K562 (cell line): ENCODE measurements around the gene KIF25. TPM values are rescaled to one million over a fixed set of nuclear protein-coding genes. Genes with fewer than 3 reads are reported as not detected.

Experiments
- ATAC-seq: fragments of 200-7000 bp; cut with Tn5 transposase; 3 replicates; pipeline ENCODE4 v1.9.1; 2020; ENCODE audit warnings: moderate library complexity
- BruUV-seq: library from RNA; stranded (reverse); fragments of 400-500 nt; replicated peaks from 2 replicates; lab custom pipeline; 2021; lab: Mats Ljungman, UMichigan
- CTCF ChIA-PET: fragments of 300-600 bp; formaldehyde crosslinking; extraction: SDS; loops from one replicate; lab custom pipeline; 2021; ENCODE audit warnings: low intra/inter-chr PET ratio; lab: Yijun Ruan, JAX
- POLR2A ChIA-PET: fragments of 300-600, 350-650 bp; sonication (Branson Sonifier 250); formaldehyde crosslinking; extraction: SDS; loops from one replicate; lab custom pipeline; 2021; ENCODE audit warnings: antibody characterized with exemption, inconsistent platforms; lab: Yijun Ruan, JAX
- DNase-seq, 4 experiments: peaks; one replicate each; pipeline versions ENCODE4 v3.0.0 to v3.0.0-alpha.2; 2011 to 2018; ENCODE audit warnings: low spot score in 3 of 4, mixed read lengths in 3 of 4; ENCODE audit errors: extremely low read depth in 1 of 4
- FAIRE-seq: peaks from 2 replicates; lab custom pipeline; 2011; peaks lifted over from hg19 to GRCh38; lab: Jason Lieb, UNC
- H2AFZ ChIP-seq: 2 replicates; pipeline ENCODE4 v1.6.0; 2011; ENCODE audit warnings: low read depth, low read length, control low read depth, inconsistent platforms
- H3K27ac ChIP-seq: fragments of 200-600 bp; 3 replicates; pipeline ENCODE4 v1.8.0; 2011; ENCODE audit warnings: low read depth, mild to moderate bottlenecking, control low read depth, inconsistent platforms, low read length, moderate library complexity, mixed read lengths; ENCODE audit errors: extremely low read depth
- H3K27me3 ChIP-seq, 2 experiments: fragments of 300-600 bp in 1 of 2; 2 replicates in 1 of 2; 3 replicates in 1 of 2; pipeline versions ENCODE4 v1.6.0 to v1.8.0; 2011; ENCODE audit warnings: inconsistent platforms in 2 of 2, low read length in 2 of 2, mild to moderate bottlenecking in 1 of 2, mixed read lengths in 1 of 2, moderate library complexity in 1 of 2; ENCODE audit not compliant: control insufficient read depth in 2 of 2, insufficient read depth in 2 of 2
- H3K36me3 ChIP-seq: fragments of 300-600 bp; 3 replicates; pipeline ENCODE4 v1.8.0; 2011; ENCODE audit warnings: mild to moderate bottlenecking, low read length, inconsistent platforms; ENCODE audit not compliant: control insufficient read depth, insufficient read depth
- H3K4me1 ChIP-seq, 2 experiments: fragments of 200-600 bp in 1 of 2; replicated peaks in 1 of 2; 2 replicates in 1 of 2; 3 replicates in 1 of 2; pipeline versions ENCODE4 v1.5.1 to v1.8.0; 2011; ENCODE audit warnings: inconsistent platforms in 2 of 2, low read length in 2 of 2, mild to moderate bottlenecking in 1 of 2, mixed read lengths in 1 of 2, moderate library complexity in 1 of 2; ENCODE audit not compliant: control insufficient read depth in 2 of 2, insufficient read depth in 2 of 2
- H3K4me2 ChIP-seq: 2 replicates; pipeline ENCODE4 v1.6.1; 2011; ENCODE audit warnings: low read length, control low read depth, inconsistent platforms, mixed read lengths; ENCODE audit not compliant: insufficient read depth
- H3K4me3 ChIP-seq: fragments of 200-600 bp; sonication (generic), shearing (Covaris generic); 2 replicates; pipeline ENCODE4 v1.5.1; 2016; ENCODE audit warnings: control low read depth, inconsistent platforms
- H3K79me2 ChIP-seq: fragments of 200-600 bp; 3 replicates; pipeline ENCODE4 v1.8.0; 2011; ENCODE audit warnings: low read length, inconsistent platforms; ENCODE audit not compliant: control insufficient read depth, insufficient read depth
- H3K9ac ChIP-seq, 2 experiments: 2 replicates each; pipeline versions ENCODE4 v1.6.0 to v1.6.1; 2011; ENCODE audit warnings: low read depth in 2 of 2, low read length in 2 of 2, control low read depth in 1 of 2, inconsistent platforms in 1 of 2, mild to moderate bottlenecking in 1 of 2, mixed read lengths in 1 of 2; ENCODE audit not compliant: insufficient read depth in 1 of 2
- H3K9me1 ChIP-seq: one replicate; pipeline ENCODE4 v1.6.0; 2011; ENCODE audit warnings: inconsistent platforms, mild to moderate bottlenecking, low read length, moderate library complexity; ENCODE audit not compliant: control insufficient read depth, insufficient read depth
- H3K9me3 ChIP-seq: replicated peaks from 2 replicates; pipeline ENCODE4 v1.5.1; 2011; ENCODE audit warnings: low read depth, low read length, inconsistent platforms; ENCODE audit not compliant: control insufficient read depth, insufficient read depth
- H4K20me1 ChIP-seq: replicated peaks from 2 replicates; pipeline ENCODE4 v1.6.1; 2011; ENCODE audit warnings: low read length, inconsistent platforms, mixed read lengths; ENCODE audit not compliant: control insufficient read depth, insufficient read depth
- ERF ChIP-seq: fragments of 450-650 bp; formaldehyde crosslinking; IDR thresholded peaks from 2 replicates; pipeline ENCODE4 v1.4.0; 2020; ENCODE audit warnings: mild to moderate bottlenecking, mixed read lengths
- EZH2 ChIP-seq: IDR thresholded peaks from 2 replicates; pipeline ENCODE4 v1.6.1; 2012; ENCODE audit warnings: low read depth, mild to moderate bottlenecking, inconsistent platforms, low read length, borderline replicate concordance
- NCOA2 ChIP-seq, 2 experiments: fragments of 450-650 bp; IDR thresholded peaks; 2 replicates each; pipeline ENCODE4 v1.6.1; 2018; ENCODE audit warnings: mild to moderate bottlenecking in 2 of 2, moderate library complexity in 1 of 2; ENCODE audit not compliant: partially characterized antibody in 2 of 2
- POU5F1 ChIP-seq: fragments of 150-350 bp; IDR thresholded peaks from 2 replicates; pipeline ENCODE4 v1.6.1; 2014; ENCODE audit warnings: borderline replicate concordance, low read length, low read depth, mild to moderate bottlenecking; ENCODE audit not compliant: partially characterized antibody
- ZNF165 ChIP-seq: fragments of 250-450 bp; sonication (Bioruptor Pico); IDR thresholded peaks from 2 replicates; pipeline ENCODE4 v1.4.0; 2020; ENCODE audit warnings: borderline replicate concordance
- WGBS: fragments of 100-300 bp; shearing (Covaris generic); methylation state at CpG from one replicate; pipeline ENCODE4 v1.1.6; 2016; ENCODE audit warnings: low coverage, mixed read lengths; ENCODE audit not compliant: insufficient coverage; ENCODE audit errors: missing lambda C conversion rate; 5-methylcytosine and 5-hydroxymethylcytosine counted together
- in situ Hi-C: fragments of 300-500 bp; cut with MboI; formaldehyde crosslinking; loops from 4 replicates; pipeline ENCODE4 v1.15.0; 2018; ENCODE audit warnings: inconsistent platforms, mixed read lengths
- intact Hi-C: fragments of 100-400 bp; cut with micrococcal nuclease; formaldehyde crosslinking; loops from 2 replicates; pipeline ENCODE4 v1.14.2; 2022
- polyA plus RNA-seq, 8 experiments: library from polyadenylated mRNA; depleted of rRNA in 4 of 8; stranded (reverse) in 5 of 8; unstranded in 3 of 8; fragments of >200 nt; fragmentation: Nextera tagmentation in 2 of 8; fragmentation: Illumina TruSeq in 1 of 8; extraction: Ambion mirVana in 2 of 8; extraction: Trizol in 1 of 8; gene quantifications; 2 replicates each; pipeline versions ENCODE4 v1.2.1 to v1.2.3, GENCODE V29; 2011 to 2014; ENCODE audit warnings: inconsistent platforms in 1 of 8, missing spikeins in 1 of 8
- total RNA-seq, 7 experiments: library from RNA; depleted of rRNA in 6 of 7; stranded (reverse); fragments of >200 nt in 6 of 7; fragmentation: Illumina TruSeq in 2 of 7; extraction: Trizol in 2 of 7; gene quantifications; 2 replicates each; pipeline versions ENCODE4 v1.2.1 to v1.2.3, GENCODE V29; 2011 to 2021; ENCODE audit warnings: low replicate concordance in 1 of 7

KIF25 gene
- total and polyA plus RNA-seq, 9 of the 15 experiments (the other 6 are each of a cell fraction or from before 2014, with no cell fraction given) = 0.04 to 0.49 (median 0.23) TPM; not detected in 5

DNA sequence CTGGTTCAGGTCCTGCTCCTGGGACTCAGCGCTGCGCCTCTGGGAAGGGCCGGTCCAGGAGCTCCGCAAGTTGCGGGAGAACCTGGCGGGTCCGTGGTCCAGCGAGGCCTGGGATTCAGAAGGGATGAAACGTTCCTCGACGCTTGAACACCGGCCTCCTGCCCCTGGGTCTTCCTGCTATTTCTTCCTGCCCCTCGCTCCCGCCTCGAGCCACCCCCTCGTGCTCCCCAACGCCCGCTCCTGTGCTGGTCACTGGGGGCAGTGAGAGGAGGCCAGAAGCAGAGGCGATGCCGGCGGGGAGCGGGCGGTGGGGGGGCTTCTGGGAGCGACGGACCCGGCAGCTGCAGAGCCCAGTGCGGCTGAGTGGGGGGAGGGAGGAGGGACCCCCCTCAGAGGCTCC lies 20.8 kb upstream of the KIF25 start (continued):
- no peak for TF ChIP-seq POU5F1
- no peak for TF ChIP-seq NCOA2 (IDR thresholded peaks at IDR 0.05; ENCODE audit: partially characterized antibody in 2 of 2)
- no peak for TF ChIP-seq EZH2

DNA sequence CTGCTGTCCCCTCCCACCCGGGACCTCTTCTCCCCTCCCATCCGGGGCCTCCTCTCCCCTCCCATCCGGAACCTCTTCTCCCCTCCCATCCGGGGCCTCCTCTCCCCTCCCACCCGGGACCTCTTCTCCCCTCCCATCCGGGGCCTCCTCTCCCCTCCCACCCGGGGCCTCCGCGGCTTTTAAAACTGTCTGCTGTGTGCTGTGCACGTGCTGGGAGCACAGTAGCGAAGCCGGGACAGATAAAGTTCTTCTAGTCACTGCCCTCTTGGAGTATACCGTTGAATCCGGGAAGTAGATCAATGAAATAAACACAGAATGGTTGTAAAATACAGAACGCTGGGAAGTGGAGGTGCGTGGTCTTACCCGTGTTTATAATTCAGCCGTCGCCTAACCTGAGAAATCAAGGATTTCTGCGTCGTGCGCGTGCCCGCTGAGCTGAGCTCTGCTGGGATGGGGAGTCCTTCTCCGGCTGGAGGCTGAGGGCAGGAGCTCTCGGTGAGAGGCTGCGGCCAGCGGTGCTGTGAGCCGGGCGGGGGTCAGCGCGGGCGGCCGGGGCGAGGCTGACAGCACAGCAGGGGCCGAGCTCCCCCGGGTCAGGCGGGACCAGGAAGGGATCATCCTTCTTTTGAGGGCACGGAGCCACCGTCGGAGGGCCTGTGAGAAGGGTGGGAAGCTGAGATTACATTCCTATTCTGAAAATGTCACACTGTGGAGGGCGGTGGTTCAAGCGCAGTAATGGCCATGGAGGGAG lies 19.6 kb upstream of the KIF25 start:
- Histone ChIP-seq H3K79me2 (no peaks in the 10 kb centered on the region), H3K9me1 (no peaks in the 10 kb centered on the region), H3K4me2 (no peak overlapping the region), H3K27me3 (peaks cover 23 to 27% of the 10 kb centered on the region in 2 experiments), H3K4me1 (peaks cover 0 to 8% of the 10 kb centered on the region in 2 experiments; a peak in 1 of 5 replicates), H3K9me3 (no peaks in the 10 kb centered on the region), H3K27ac (no peak overlapping the region), H3K4me3 (no peak overlapping the region), H3K36me3 (no peaks in the 10 kb centered on the region), H4K20me1 (no peaks in the 10 kb centered on the region), H3K9ac (no peak overlapping the region), H2AFZ (no peak overlapping the region)
- ATAC-seq = no peak
- FAIRE-seq = no peak
- no peak for TF ChIP-seq ZNF165 (CRISPR knock-in tag)
- TF ChIP-seq ERF = no peak
- intact Hi-C loops (no loop called here), in situ Hi-C loops (no loop called here)
- WGBS = 29% methylated on average over 32 of the region's 43 CpGs
- no TSS peak for BruUV-seq
- DNase-seq = no peak
- POLR2A ChIA-PET = no interaction called here
- CTCF ChIA-PET = no interaction called here
